Measurements from ENCODE around the gene MALAT1. TPM values are rescaled to one million over a fixed set of nuclear protein-coding genes. Genes with fewer than 3 reads are reported as not detected.

The MALAT1 gene
- total and polyA plus RNA-seq, 10 of the 15 experiments (the other 5 are each of a cell fraction or from before 2014, with no cell fraction given): 448 to 8,160 (median 2,019) TPM

- Histone ChIP-seq H3K27ac (ENCODE audit: control insufficient read depth, insufficient read depth) (peak overlapping the region; percentile 28; the same call in 1 of the 2 replicates), H4K20me1 (ENCODE audit: control insufficient read depth, insufficient read depth) (peaks cover 15% of the 10 kb centered on the region), H3K27me3 (replicated peaks in 1 of 2; ENCODE audit: control insufficient read depth in 2 of 2, insufficient read depth in 2 of 2, low read length in 1 of 2) (no peaks in the 10 kb centered on the region), H3K36me3 (ENCODE audit: control insufficient read depth in 2 of 2, insufficient read depth in 2 of 2, low read length in 1 of 2) (peaks cover 6 to 36% of the 10 kb centered on the region in 2 experiments), H2AFZ (ENCODE audit: control insufficient read depth, low read depth, low read length) (no peak overlapping the region), H3K4me3 (peak overlapping the region; percentile 98), H3K79me2 (ENCODE audit: control insufficient read depth, insufficient read depth, low read length) (peaks cover 84% of the 10 kb centered on the region), H3K4me2 (ENCODE audit: control insufficient read depth, insufficient read depth) (peak overlapping the region; percentile 87), H3K9ac (ENCODE audit: control insufficient read depth, insufficient read depth, low read length) (peak overlapping the region; percentile 100), H3K9me3 (replicated peaks; ENCODE audit: control insufficient read depth, insufficient read depth, low read length) (no peaks in the 10 kb centered on the region), H3K4me1 (ENCODE audit: control insufficient read depth, insufficient read depth, low read length) (peaks cover 10% of the 10 kb centered on the region; the same call in 1 of the 2 replicates)
- intact Hi-C loops (cut with micrococcal nuclease; ENCODE audit: unreplicated experiment): no loop called here
- DNase-seq (ENCODE audit: low read depth, low spot score): no peak
- ATAC-seq: no peak
- FAIRE-seq: no peak
- SMC1A ChIA-PET (ENCODE audit: uncharacterized antibody, unreplicated experiment): interaction anchor here (0.8 to 19.3 kb wide), 3 partner anchors 11 to 71 kb away, joined by 3 to 481 read pairs (median 146); partner anchors contain the start of gene MALAT1
- RAD21 ChIA-PET (ENCODE audit: unreplicated experiment): interaction anchor here (1.7 to 14.2 kb wide), 5 partner anchors 11 to 85 kb away, joined by 8 to 282 read pairs (median 179); partner anchors contain the start of gene NEAT1
- no TSS peak for BruUV-seq (replicated peaks)
- CTCF ChIA-PET: interaction anchor here (0.6 to 27.9 kb wide), 4 partner anchors 8 to 115 kb away, joined by 3 to 728 read pairs (median 136); partner anchors contain the start of genes MALAT1 and NEAT1
- 0% methylated on average over 3 of the region's 3 CpGs for WGBS (ENCODE audit: insufficient coverage, insufficient replicate concordance, low lambda C conversion rate, missing lambda C conversion rate)
- in situ Hi-C loops (cut with MboI): no loop called here
- POLR2A ChIA-PET: interaction anchor here (1.2 to 10.3 kb wide), 5 partner anchors 10 to 83 kb away, joined by 4 to 323 read pairs (median 112); partner anchors contain the start of genes MALAT1 and NEAT1
- TF ChIP-seq POLR2AphosphoS2 (IDR thresholded peaks at IDR 0.05; ENCODE audit: low read depth, low read length): peak; percentile 26
- TF ChIP-seq IRF4 (IDR thresholded peaks at IDR 0.05; ENCODE audit: low read depth, low read length): no peak
- TF ChIP-seq FOXM1 (IDR thresholded peaks at IDR 0.05; ENCODE audit: low read depth, low read length): peak; percentile 7; the same call in 1 of the 2 replicates
- 0 out of 4 replicates have a peak, but pooled peaks of 1 of the 2 experiments have one; percentile 7 for TF ChIP-seq IKZF2 (IDR thresholded peaks at IDR 0.05)
- TF ChIP-seq PBX3 (IDR thresholded peaks at IDR 0.05; ENCODE audit: insufficient replicate concordance, low read depth, low read length): peak; percentile 23
- TF ChIP-seq POU2F2 (IDR thresholded peaks at IDR 0.05; ENCODE audit: borderline replicate concordance, low read depth, low read length): no peak
- 0 out of 2 replicates have a peak, but pooled peaks have one; percentile 4 for TF ChIP-seq ZNF592 (IDR thresholded peaks at IDR 0.05)
- 0 out of 2 replicates have a peak, but pooled peaks have one; percentile 29 for TF ChIP-seq ZNF687 (IDR thresholded peaks at IDR 0.05)
- peak; percentile 61; the same call in 1 of the 2 replicates for TF ChIP-seq SMAD5 (IDR thresholded peaks at IDR 0.05; ENCODE audit: low read depth)
- TF ChIP-seq NFXL1 (IDR thresholded peaks at IDR 0.05; ENCODE audit: borderline replicate concordance): no peak
Measured at GRCh38 chr11:65503368-65503948, 4.6 kb downstream of the MALAT1 start.

Measured in GM12878 (cell line).